ENCODE measurements around the gene PFKFB1. TPM values are rescaled to one million over a fixed set of nuclear protein-coding genes. Genes with fewer than 3 reads are reported as not detected.

PFKFB1 gene
- total RNA-seq, 1 donor from 2014 or later, result not detected

DNA sequence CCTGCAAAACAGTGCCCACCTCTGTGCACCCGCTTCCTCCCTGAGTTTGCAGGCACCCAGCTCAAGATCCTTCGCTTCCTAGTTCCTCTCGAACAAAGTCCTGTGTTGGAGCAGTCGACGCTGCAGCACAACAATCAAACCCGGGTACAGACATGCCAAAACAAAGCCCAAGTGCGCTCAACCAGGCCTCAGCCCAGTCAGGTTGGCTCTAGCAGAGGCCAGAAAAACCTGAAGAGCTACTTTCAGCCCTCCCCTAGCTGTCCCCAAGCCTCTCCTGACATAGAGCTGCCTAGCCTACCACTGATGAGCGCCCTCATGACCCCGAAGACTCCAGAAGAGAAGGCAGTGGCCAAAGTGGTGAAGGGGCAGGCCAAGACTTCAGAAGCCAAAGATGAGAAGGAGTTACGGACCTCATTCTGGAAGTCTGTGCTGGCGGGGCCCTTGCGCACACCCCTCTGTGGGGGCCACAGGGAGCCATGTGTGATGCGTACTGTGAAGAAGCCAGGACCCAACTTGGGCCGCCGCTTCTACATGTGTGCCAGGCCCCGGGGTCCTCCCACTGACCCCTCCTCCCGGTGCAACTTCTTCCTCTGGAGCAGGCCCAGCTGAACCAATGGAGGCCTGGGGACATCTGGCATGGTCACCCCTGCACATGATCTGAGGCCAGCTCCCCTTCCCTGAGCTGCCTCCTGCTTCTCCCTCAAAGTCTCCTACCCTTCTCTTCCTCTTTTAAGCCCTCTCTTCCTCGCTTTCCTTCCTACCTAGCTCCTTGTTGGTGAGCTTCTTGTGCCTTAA is 13.0 kb upstream of the PFKFB1 start:
- TF ChIP-seq POLR2A (IDR thresholded peaks at IDR 0.05) (no peak), POLR2AphosphoS5 (IDR thresholded peaks at IDR 0.05; ENCODE audit: insufficient read depth in 1 of 2, low read depth in 1 of 2) (no peak)
- TF ChIP-seq, protein P1, sequence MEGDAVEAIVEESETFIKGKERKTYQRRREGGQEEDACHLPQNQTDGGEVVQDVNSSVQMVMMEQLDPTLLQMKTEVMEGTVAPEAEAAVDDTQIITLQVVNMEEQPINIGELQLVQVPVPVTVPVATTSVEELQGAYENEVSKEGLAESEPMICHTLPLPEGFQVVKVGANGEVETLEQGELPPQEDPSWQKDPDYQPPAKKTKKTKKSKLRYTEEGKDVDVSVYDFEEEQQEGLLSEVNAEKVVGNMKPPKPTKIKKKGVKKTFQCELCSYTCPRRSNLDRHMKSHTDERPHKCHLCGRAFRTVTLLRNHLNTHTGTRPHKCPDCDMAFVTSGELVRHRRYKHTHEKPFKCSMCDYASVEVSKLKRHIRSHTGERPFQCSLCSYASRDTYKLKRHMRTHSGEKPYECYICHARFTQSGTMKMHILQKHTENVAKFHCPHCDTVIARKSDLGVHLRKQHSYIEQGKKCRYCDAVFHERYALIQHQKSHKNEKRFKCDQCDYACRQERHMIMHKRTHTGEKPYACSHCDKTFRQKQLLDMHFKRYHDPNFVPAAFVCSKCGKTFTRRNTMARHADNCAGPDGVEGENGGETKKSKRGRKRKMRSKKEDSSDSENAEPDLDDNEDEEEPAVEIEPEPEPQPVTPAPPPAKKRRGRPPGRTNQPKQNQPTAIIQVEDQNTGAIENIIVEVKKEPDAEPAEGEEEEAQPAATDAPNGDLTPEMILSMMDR (IDR thresholded peaks at IDR 0.05), result no peak
- Histone ChIP-seq H3K27me3 (no peaks in the 10 kb centered on the region), H3K36me3 (peaks cover 0 to 25% of the 10 kb centered on the region in 2 donors), H3K4me3 (no peak overlapping the region), H3K4me1 (peaks cover 25% of the 10 kb centered on the region), H3K27ac (no peak overlapping the region), H3K9me3 (no peaks in the 10 kb centered on the region)
- peak in 1 of 2 donors; percentile 69 for DNase-seq (ENCODE audit: extremely low spot score in 2 of 2)
- intact Hi-C loops (cut with DNase I), result loop anchor here (10.0 kb wide), 1 partner anchor 148 kb away; no protein-coding TSS in a partner anchor

DNA sequence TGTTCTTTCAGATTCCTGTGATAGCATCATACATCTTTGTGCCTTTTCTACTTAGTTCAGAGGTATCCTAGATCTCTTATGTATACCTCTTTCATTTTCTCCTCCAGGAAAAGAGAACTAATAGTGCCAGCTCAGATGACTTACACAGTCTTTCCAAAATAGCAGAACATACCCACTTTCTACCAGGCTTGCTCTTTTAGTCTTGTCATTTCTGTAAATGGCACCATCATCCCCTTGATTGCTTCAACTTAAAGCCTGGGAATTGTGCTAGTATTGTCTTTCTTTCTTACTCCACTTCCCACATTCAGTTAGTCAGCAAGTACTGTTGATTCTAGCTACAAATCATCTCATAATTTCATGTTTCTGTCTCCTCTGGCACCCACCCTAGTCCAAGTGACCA is 11.3 kb upstream of the PFKFB1 start:
- no peak overlapping the region for H3K4me3 ChIP-seq
- H3K27ac ChIP-seq, result no peak overlapping the region
- no peak for DNase-seq (ENCODE audit: extremely low spot score in 2 of 2)
- peaks cover 0 to 25% of the 10 kb centered on the region in 2 donors for H3K36me3 ChIP-seq
- no peaks in the 10 kb centered on the region for H3K27me3 ChIP-seq
- peaks cover 25% of the 10 kb centered on the region for H3K4me1 ChIP-seq
- TF ChIP-seq, protein P1 (IDR thresholded peaks at IDR 0.05), result no peak
- TF ChIP-seq POLR2A (IDR thresholded peaks at IDR 0.05), result no peak
- no peak for TF ChIP-seq POLR2AphosphoS5 (IDR thresholded peaks at IDR 0.05; ENCODE audit: insufficient read depth in 1 of 2, low read depth in 1 of 2)
- intact Hi-C loops (cut with DNase I), result loop anchor here (10.0 kb wide), 1 partner anchor 150 kb away; no protein-coding TSS in a partner anchor
- H3K9me3 ChIP-seq, result no peaks in the 10 kb centered on the region

DNA sequence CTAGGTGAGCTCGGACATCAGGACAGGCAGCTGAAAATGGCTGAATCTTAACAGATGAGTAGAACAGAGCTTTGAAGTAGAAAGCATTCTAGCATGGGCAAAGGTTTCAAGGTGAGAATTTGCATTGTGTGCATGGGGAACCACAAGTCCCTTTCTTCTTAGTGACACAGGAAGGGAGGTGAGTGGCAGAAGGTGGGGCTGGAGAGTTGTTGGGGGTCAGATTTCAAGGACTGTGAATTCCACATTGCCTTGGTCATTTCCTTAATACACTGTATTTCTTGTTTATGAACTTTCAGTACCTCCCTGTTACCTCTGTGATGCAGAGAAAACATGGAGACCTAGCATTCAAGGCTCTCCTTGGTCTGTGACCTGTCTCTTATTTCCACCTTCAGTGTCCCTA is 10.2 kb upstream of the PFKFB1 start:
- H3K27me3 ChIP-seq, result no peaks in the 10 kb centered on the region
- H3K9me3 ChIP-seq, result no peaks in the 10 kb centered on the region
- peaks cover 21% of the 10 kb centered on the region for H3K4me1 ChIP-seq
- DNase-seq (ENCODE audit: extremely low spot score in 2 of 2), result no peak
- TF ChIP-seq POLR2A (IDR thresholded peaks at IDR 0.05), result no peak
- TF ChIP-seq, protein P1 (IDR thresholded peaks at IDR 0.05), result no peak
- TF ChIP-seq POLR2AphosphoS5 (IDR thresholded peaks at IDR 0.05; ENCODE audit: insufficient read depth in 1 of 2, low read depth in 1 of 2), result no peak
- intact Hi-C loops (cut with DNase I), result loop anchor here (10.0 kb wide), 1 partner anchor 151 kb away; no protein-coding TSS in a partner anchor
- no peak overlapping the region for H3K27ac ChIP-seq
- H3K4me3 ChIP-seq, result no peak overlapping the region
- peaks cover 0 to 25% of the 10 kb centered on the region in 2 donors for H3K36me3 ChIP-seq

DNA sequence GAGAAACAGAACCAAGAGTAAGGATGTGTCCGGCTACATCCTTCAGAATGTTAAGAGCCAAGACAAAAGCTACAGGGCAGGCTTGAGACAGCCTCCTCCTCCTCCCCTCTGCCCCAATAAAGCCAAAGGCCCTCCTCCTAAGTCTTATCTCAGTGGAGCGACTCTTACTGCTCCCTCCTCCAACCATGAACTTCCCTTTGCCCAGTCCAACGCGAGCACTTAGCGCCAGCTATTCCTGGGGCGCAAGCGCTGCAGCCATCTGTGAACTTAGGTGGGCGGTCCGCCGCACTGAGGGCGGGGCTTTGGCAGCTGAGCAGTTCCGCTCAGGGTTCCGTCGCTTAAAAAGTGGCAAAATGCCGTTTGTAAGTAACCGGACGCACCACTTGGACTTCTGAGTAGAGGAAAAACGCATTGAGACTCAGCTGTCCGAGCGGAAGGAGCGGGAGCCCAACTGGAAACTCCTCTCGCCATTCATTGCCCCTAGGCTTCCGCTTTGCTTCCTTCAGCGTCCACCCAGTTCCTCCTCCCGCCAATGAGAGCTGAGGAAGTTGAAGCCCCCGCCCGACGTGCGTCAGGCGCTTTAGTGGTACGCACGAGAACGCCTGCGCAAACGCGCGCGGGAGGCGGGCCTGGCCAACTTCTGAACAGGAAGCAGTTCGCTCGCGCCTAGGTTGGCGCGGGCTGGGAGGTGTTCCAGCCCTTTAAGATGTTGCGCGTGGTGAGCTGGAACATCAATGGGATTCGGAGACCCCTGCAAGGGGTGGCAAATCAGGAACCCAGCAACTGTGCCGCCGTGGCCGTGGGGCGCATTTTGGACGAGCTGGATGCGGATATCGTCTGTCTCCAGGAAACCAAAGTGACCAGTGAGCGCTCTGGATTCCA is 6.0 kb upstream of the PFKFB1 start, which contains the start of gene APEX2:
TSS of gene APEX2 (plus strand) at position 647 of the 882 bp plus-strand sequence. CDS start at position 707, 60 bp downstream.
- H3K36me3 ChIP-seq, result peaks cover 0 to 11% of the 10 kb centered on the region in 2 donors
- H3K27ac ChIP-seq, result peak within 1 kb of the TSS; percentile 76
- no peaks in the 10 kb centered on the region for H3K4me1 ChIP-seq
- intact Hi-C loops (cut with DNase I), result loop anchor here (10.0 kb wide), 1 partner anchor 155 kb away; no protein-coding TSS in a partner anchor
- DNase-seq (ENCODE audit: extremely low spot score in 2 of 2), result peak in 1 of 2 donors; percentile 91
- no peaks in the 10 kb centered on the region for H3K27me3 ChIP-seq
- TF ChIP-seq, protein P1 (IDR thresholded peaks at IDR 0.05), result no peak
- TF ChIP-seq POLR2A (IDR thresholded peaks at IDR 0.05) (peak in 1 of 2 donors; percentile 54), POLR2AphosphoS5 (IDR thresholded peaks at IDR 0.05; ENCODE audit: insufficient read depth in 1 of 2, low read depth in 1 of 2) (peak; percentile 79 to 92)
- no peaks in the 10 kb centered on the region for H3K9me3 ChIP-seq
- H3K4me3 ChIP-seq, result peak within 1 kb of the TSS; percentile 53 to 59
